ENCODE measurements around the gene ALS2. TPM values are rescaled to one million over a fixed set of nuclear protein-coding genes. Genes with fewer than 3 reads are reported as not detected.

ALS2 gene
- total and polyA plus RNA-seq, 2 of the 8 experiments (the other 6 are each of a cell fraction or from before 2014, with no cell fraction given): 12.1 to 34.5 TPM

DNA sequence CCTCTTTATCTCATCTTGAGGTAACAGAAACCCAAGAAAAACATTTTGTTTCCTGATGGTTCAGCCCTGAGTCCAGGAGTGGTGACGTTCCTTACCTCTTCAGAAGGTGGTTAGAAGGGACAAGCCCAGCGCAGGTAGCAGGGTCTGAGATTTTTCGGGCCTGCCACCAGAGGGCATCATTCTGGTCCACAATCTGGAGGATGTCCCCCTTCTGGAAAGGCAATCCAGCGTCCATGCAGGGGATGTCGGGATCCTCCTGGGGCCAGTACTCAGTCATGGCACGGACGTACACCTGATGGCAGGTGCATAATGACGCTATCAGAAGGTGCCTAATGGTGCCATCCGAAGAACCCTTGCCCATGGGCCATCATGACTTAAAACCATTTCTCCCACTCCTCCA is 100.0 kb downstream of the ALS2 start:
- H3K4me2 ChIP-seq (ENCODE audit: insufficient read depth in 1 of 2, low read depth in 2 of 2, low read length in 2 of 2): no peak overlapping the region
- no peak overlapping the region for H2BK5ac ChIP-seq (ENCODE audit: low read depth, low read length)
- H2BK12ac ChIP-seq (ENCODE audit: low read depth, low read length): no peak overlapping the region
- H3K18ac ChIP-seq (ENCODE audit: extremely low read depth, low read length): no peak overlapping the region
- CTCF ChIA-PET (ENCODE audit: partially characterized antibody): interaction anchor here (0.7 to 6.2 kb wide), 9 partner anchors 8 to 29 kb away, joined by 3 to 37 read pairs (median 4); no protein-coding TSS in a partner anchor
- H3K23ac ChIP-seq (ENCODE audit: insufficient read length): no peak overlapping the region
- no peak overlapping the region for H3K9ac ChIP-seq (replicated peaks in 1 of 4; ENCODE audit: extremely low read depth in 1 of 4, low read depth in 3 of 4, low read length in 3 of 4)
- no peaks in the 10 kb centered on the region for H3K9me3 ChIP-seq (ENCODE audit: insufficient read depth in 2 of 2, low read depth in 1 of 2, low read length in 1 of 2)
- no peak overlapping the region for H2BK15ac ChIP-seq (ENCODE audit: low read length)
- H3K4me3 ChIP-seq (ENCODE audit: extremely low read depth in 1 of 4, insufficient read depth in 2 of 4, low read depth in 3 of 4, low read length in 4 of 4): no peak overlapping the region
- no peaks in the 10 kb centered on the region for H3K79me2 ChIP-seq (ENCODE audit: control insufficient read depth in 1 of 2, insufficient read depth in 2 of 2, low read length in 2 of 2)
- H2BK120ac ChIP-seq (replicated peaks; ENCODE audit: low read depth, low read length): no peak overlapping the region
- no peaks in the 10 kb centered on the region; the same call in 1 of the 2 replicates for H3K23me2 ChIP-seq (ENCODE audit: low read depth, low read length)
- 31% methylated on average over 9 of the region's 9 CpGs; no CpG with 5 or more reads in 1 of the 2 experiments for WGBS, 2 experiments (ENCODE audit: extremely low coverage in 1 of 2, insufficient coverage in 1 of 2, insufficient read length in 1 of 2, insufficient replicate concordance in 2 of 2, low coverage in 1 of 2, low lambda C conversion rate in 2 of 2, missing lambda C conversion rate in 1 of 2)
- no peak overlapping the region for H3K27ac ChIP-seq (ENCODE audit: low read depth, low read length)
- no peak overlapping the region; the same call in 1 of the 2 replicates for H4K8ac ChIP-seq (ENCODE audit: extremely low read depth, insufficient read depth, low read length)
- DNase-seq (ENCODE audit: low read depth in 1 of 2, low spot score in 2 of 2) (peak; percentile 25 to 85), FAIRE-seq (peak; percentile 95)
- H4K5ac ChIP-seq (ENCODE audit: insufficient read length, low read depth, low read length): no peak overlapping the region
- no peak overlapping the region for H3K4ac ChIP-seq (replicated peaks; ENCODE audit: insufficient read length, low read depth, low read length)
- H3K79me1 ChIP-seq (ENCODE audit: low read depth, low read length): no peaks in the 10 kb centered on the region
- no peak overlapping the region for H2AK5ac ChIP-seq (ENCODE audit: low read depth, low read length)
- no peaks in the 10 kb centered on the region for H3K27me3 ChIP-seq (replicated peaks in 1 of 4; ENCODE audit: control insufficient read depth in 3 of 4, extremely low read depth in 1 of 4, insufficient read depth in 3 of 4, low read length in 3 of 4)
- no peak overlapping the region for H4K91ac ChIP-seq (replicated peaks; ENCODE audit: insufficient read length, low read length)
- peaks cover 0 to 3% (median under 1%) of the 10 kb centered on the region in 4 experiments; a peak in 2 of 7 replicates for H3K4me1 ChIP-seq (replicated peaks in 1 of 4; ENCODE audit: control insufficient read depth in 3 of 4, insufficient read depth in 4 of 4, low read length in 3 of 4)
- H4K20me1 ChIP-seq (replicated peaks in 1 of 2; ENCODE audit: control insufficient read depth in 1 of 2, insufficient read depth in 2 of 2, low read length in 2 of 2): no peaks in the 10 kb centered on the region
- no peak overlapping the region for H3K14ac ChIP-seq (ENCODE audit: insufficient read length)
- no peak overlapping the region for H2BK20ac ChIP-seq (ENCODE audit: low read length)
- POLR2A ChIA-PET (ENCODE audit: partially characterized antibody): interaction anchor here (0.9 kb wide), 1 partner anchor 240 kb away, joined by 3 read pairs; no protein-coding TSS in a partner anchor
- no peaks in the 10 kb centered on the region for H3K36me3 ChIP-seq (ENCODE audit: control insufficient read depth in 2 of 4, insufficient read depth in 4 of 4, low read length in 3 of 4)
- H3K56ac ChIP-seq (replicated peaks; ENCODE audit: insufficient read length, low read depth, low read length): no peak overlapping the region
- H2AFZ ChIP-seq (ENCODE audit: low read length): no peak overlapping the region
- TF ChIP-seq YY1 (IDR thresholded peaks at IDR 0.05; ENCODE audit: low read depth, low read length) (0 out of 2 replicates have a peak, but pooled peaks have one; percentile 16), KDM5A (IDR thresholded peaks at IDR 0.05; ENCODE audit: low read length) (no peak), SUZ12 (IDR thresholded peaks at IDR 0.05; ENCODE audit: low read length) (no peak), HDAC6 (IDR thresholded peaks at IDR 0.05; ENCODE audit: low read depth, low read length) (no peak), GABPA (IDR thresholded peaks at IDR 0.05; ENCODE audit: borderline replicate concordance, insufficient read depth, low read length) (no peak), CREB1 (IDR thresholded peaks at IDR 0.05) (peak; percentile 62; the same call in 1 of the 2 replicates), TEAD4 (IDR thresholded peaks at IDR 0.05; ENCODE audit: low read depth, low read length) (no peak; the same call in 1 of the 2 replicates), POLR2AphosphoS5 (IDR thresholded peaks at IDR 0.05; ENCODE audit: low read depth, low read length) (no peak)
- TF ChIP-seq, protein P1, sequence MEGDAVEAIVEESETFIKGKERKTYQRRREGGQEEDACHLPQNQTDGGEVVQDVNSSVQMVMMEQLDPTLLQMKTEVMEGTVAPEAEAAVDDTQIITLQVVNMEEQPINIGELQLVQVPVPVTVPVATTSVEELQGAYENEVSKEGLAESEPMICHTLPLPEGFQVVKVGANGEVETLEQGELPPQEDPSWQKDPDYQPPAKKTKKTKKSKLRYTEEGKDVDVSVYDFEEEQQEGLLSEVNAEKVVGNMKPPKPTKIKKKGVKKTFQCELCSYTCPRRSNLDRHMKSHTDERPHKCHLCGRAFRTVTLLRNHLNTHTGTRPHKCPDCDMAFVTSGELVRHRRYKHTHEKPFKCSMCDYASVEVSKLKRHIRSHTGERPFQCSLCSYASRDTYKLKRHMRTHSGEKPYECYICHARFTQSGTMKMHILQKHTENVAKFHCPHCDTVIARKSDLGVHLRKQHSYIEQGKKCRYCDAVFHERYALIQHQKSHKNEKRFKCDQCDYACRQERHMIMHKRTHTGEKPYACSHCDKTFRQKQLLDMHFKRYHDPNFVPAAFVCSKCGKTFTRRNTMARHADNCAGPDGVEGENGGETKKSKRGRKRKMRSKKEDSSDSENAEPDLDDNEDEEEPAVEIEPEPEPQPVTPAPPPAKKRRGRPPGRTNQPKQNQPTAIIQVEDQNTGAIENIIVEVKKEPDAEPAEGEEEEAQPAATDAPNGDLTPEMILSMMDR (IDR thresholded peaks at IDR 0.05; ENCODE audit: control extremely low read depth in 1 of 3, insufficient read depth in 1 of 3, low read depth in 1 of 3, low read length in 3 of 3): peak; percentile 91 to 99 (median 97)
- TF ChIP-seq, protein P2, sequence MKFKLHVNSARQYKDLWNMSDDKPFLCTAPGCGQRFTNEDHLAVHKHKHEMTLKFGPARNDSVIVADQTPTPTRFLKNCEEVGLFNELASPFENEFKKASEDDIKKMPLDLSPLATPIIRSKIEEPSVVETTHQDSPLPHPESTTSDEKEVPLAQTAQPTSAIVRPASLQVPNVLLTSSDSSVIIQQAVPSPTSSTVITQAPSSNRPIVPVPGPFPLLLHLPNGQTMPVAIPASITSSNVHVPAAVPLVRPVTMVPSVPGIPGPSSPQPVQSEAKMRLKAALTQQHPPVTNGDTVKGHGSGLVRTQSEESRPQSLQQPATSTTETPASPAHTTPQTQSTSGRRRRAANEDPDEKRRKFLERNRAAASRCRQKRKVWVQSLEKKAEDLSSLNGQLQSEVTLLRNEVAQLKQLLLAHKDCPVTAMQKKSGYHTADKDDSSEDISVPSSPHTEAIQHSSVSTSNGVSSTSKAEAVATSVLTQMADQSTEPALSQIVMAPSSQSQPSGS (IDR thresholded peaks at IDR 0.05; ENCODE audit: low read length): no peak

Measured in H1 (cell line).